PC-9 (cell line): ENCODE data around the gene FAM20B.

Experiments
- EZH2 ChIP-seq: fragments of 200-600 bp; sonication (generic); IDR thresholded peaks from 2 replicates; pipeline ENCODE4 v1.8.0; 2017; ENCODE audit warnings: antibody characterized with exemption, low read depth
- TF ChIP-seq, protein P1 (sequence below): fragments of 200-600 bp; sonication (generic); conservative IDR thresholded peaks from 2 replicates; pipeline ENCODE4 v1.6.1; 2017; ENCODE audit warnings: mixed run types, antibody characterized with exemption, mild to moderate bottlenecking, moderate library complexity

DNA sequence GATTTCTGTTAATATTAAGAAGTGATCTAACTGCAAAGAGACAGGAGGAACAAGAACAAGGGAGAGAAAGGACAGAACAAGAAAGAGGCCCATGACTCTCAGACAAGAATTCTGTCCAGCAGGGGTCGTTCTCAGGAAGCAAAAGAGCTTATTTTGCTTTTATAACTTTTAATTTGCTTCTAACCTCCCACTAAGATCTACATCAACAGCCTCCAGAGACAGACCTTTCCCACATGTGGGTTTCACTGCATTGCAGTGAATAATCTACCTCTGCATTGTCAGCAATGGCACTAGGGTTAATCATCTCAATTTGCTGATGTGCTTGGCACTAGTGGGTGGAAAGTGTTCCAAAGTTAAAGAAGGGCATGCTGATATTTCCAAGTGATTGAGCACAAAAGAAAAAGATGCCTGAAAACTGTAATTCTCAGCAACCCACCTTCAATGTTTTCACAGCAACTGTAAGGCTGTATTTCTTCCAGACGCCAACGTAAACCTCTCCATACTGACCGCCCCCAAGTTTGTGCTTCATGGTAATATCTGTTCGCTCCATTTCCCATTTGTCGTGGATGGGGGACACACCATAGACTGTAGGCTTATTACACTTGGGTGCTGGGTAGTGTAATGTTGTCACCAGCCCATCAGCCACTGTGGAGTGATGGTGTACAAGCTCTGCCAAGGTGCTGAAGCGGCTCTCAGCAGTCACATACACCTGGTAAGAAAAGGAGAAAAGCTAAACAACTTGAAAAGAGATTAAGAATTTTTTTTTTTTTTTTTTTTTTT lies 95.7 kb downstream of the FAM20B start:
- TF ChIP-seq, protein P1, sequence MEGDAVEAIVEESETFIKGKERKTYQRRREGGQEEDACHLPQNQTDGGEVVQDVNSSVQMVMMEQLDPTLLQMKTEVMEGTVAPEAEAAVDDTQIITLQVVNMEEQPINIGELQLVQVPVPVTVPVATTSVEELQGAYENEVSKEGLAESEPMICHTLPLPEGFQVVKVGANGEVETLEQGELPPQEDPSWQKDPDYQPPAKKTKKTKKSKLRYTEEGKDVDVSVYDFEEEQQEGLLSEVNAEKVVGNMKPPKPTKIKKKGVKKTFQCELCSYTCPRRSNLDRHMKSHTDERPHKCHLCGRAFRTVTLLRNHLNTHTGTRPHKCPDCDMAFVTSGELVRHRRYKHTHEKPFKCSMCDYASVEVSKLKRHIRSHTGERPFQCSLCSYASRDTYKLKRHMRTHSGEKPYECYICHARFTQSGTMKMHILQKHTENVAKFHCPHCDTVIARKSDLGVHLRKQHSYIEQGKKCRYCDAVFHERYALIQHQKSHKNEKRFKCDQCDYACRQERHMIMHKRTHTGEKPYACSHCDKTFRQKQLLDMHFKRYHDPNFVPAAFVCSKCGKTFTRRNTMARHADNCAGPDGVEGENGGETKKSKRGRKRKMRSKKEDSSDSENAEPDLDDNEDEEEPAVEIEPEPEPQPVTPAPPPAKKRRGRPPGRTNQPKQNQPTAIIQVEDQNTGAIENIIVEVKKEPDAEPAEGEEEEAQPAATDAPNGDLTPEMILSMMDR, result peak; percentile 78
- no peak for TF ChIP-seq EZH2
